ENCODE measurements around the gene PKDCC.

DNA sequence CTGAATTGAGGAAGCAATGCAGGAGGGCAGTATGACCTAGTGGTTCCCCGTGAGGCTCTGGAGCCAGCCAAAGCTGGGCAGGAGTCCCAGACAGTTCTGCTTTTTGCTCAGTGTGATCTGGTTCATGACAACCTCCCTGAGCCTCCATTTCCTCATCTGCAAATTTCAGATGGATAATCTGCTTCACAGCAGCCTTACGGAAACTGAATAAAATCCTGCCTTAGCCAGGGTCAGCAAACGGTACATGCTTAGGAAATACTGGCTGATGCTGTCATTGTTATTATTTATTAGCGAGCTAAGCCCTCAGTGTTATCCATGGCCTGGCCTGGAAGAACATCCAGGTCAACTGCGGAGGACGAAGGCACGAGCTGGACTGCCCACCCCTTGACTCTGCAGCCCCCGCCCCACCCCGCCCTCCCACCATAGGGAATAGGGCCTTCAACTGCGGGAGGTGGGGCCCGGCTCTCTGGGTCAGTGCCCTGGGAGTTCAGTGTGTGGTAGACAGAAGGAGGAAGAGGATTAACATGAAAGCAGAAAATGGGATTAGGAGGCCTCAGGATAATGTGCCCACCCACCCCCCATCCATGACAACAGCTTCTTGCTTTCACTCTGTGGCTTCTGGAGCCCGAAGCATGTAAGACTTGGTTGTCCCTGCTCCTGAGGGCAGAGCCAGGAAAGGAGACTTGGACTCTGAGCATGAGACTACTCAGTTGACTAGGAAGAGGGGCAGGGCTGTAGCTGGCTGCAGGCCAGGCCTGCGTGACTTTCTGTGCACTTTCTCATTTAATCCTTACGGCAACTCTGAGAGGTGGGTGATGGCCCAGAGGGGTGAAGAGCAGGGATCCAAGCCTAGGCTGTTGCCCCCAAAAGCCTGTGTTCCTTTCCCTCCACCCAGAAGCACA, 13.1 kb downstream of the PKDCC start:
- TF ChIP-seq, protein P1, sequence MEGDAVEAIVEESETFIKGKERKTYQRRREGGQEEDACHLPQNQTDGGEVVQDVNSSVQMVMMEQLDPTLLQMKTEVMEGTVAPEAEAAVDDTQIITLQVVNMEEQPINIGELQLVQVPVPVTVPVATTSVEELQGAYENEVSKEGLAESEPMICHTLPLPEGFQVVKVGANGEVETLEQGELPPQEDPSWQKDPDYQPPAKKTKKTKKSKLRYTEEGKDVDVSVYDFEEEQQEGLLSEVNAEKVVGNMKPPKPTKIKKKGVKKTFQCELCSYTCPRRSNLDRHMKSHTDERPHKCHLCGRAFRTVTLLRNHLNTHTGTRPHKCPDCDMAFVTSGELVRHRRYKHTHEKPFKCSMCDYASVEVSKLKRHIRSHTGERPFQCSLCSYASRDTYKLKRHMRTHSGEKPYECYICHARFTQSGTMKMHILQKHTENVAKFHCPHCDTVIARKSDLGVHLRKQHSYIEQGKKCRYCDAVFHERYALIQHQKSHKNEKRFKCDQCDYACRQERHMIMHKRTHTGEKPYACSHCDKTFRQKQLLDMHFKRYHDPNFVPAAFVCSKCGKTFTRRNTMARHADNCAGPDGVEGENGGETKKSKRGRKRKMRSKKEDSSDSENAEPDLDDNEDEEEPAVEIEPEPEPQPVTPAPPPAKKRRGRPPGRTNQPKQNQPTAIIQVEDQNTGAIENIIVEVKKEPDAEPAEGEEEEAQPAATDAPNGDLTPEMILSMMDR (IDR thresholded peaks at IDR 0.05; ENCODE audit: poor library complexity): no peak
- TF ChIP-seq EZH2 (IDR thresholded peaks at IDR 0.05; ENCODE audit: borderline replicate concordance) (no peak), EZH2phosphoT487 (IDR thresholded peaks at IDR 0.05; ENCODE audit: low read depth, severe bottlenecking, unreplicated experiment) (no peak)
